ENCODE data around the gene PRRC2C. TPM values are rescaled to one million over a fixed set of nuclear protein-coding genes. Genes with fewer than 3 reads are reported as not detected.

The PRRC2C gene
- total RNA-seq, 1 donor from 2014 or later: 152 TPM

DNA sequence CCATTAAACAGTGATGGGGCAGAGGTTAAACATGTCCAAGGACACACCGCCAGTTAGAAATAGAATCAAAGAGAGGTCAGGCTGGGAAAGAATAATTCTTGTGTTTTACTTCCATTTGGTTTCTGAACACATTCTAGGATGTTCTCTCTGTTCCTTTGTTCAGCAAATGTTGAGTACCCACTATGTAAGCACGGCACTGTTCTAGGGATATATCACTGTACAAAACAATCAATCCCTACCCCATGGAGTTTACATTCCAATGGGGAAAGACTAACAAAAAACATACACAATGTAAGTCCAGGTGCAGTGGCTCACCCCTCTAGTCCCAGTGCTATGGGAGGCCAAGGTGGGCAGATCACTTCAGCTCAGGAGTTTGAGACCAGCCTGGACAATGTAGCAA is 142.9 kb downstream of the PRRC2C start:
- Mint-ChIP-seq H3K4me1 (ENCODE audit: unreplicated experiment) (no peaks in the 10 kb centered on the region), H3K4me3 (ENCODE audit: unreplicated experiment) (no peak overlapping the region), H3K36me3 (ENCODE audit: unreplicated experiment) (no peaks in the 10 kb centered on the region), H3K27me3 (ENCODE audit: unreplicated experiment) (peaks cover 19% of the 10 kb centered on the region), H3K9me3 (ENCODE audit: unreplicated experiment) (no peaks in the 10 kb centered on the region), H3K27ac (ENCODE audit: unreplicated experiment) (no peak overlapping the region)
- DNase-seq (ENCODE audit: extremely low spot score, unreplicated experiment): no peak
- TF ChIP-seq, protein P1, sequence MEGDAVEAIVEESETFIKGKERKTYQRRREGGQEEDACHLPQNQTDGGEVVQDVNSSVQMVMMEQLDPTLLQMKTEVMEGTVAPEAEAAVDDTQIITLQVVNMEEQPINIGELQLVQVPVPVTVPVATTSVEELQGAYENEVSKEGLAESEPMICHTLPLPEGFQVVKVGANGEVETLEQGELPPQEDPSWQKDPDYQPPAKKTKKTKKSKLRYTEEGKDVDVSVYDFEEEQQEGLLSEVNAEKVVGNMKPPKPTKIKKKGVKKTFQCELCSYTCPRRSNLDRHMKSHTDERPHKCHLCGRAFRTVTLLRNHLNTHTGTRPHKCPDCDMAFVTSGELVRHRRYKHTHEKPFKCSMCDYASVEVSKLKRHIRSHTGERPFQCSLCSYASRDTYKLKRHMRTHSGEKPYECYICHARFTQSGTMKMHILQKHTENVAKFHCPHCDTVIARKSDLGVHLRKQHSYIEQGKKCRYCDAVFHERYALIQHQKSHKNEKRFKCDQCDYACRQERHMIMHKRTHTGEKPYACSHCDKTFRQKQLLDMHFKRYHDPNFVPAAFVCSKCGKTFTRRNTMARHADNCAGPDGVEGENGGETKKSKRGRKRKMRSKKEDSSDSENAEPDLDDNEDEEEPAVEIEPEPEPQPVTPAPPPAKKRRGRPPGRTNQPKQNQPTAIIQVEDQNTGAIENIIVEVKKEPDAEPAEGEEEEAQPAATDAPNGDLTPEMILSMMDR (IDR thresholded peaks at IDR 0.05): no peak

DNA sequence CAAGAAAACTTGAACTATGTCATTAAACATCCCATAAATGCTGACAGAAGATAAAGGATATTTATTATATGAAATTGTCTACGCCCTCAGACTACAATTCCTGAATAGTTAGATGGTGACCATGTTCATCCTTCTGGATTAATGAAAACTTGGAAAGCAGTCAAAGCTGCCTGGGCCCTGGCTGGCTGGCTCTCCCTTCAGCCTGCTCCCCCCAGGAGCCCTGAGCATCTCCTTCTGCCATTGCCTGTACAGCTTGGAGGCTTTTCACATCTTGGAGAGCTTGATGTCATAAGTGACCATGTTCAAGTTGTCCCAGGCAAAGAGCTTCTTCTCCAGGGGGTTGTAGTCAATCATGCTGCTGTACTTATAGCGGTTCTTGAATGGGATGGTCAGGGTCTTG is 150.3 kb downstream of the PRRC2C start:
- DNase-seq (ENCODE audit: extremely low spot score, unreplicated experiment): no peak
- no peaks in the 10 kb centered on the region for H3K36me3 Mint-ChIP-seq (ENCODE audit: unreplicated experiment)
- H3K4me3 Mint-ChIP-seq (ENCODE audit: unreplicated experiment): no peak overlapping the region
- no peaks in the 10 kb centered on the region for H3K9me3 Mint-ChIP-seq (ENCODE audit: unreplicated experiment)
- H3K27ac Mint-ChIP-seq (ENCODE audit: unreplicated experiment): no peak overlapping the region
- H3K27me3 Mint-ChIP-seq (ENCODE audit: unreplicated experiment): peaks cover 10% of the 10 kb centered on the region
- H3K4me1 Mint-ChIP-seq (ENCODE audit: unreplicated experiment): no peaks in the 10 kb centered on the region
- TF ChIP-seq, protein P1 (IDR thresholded peaks at IDR 0.05): no peak

DNA sequence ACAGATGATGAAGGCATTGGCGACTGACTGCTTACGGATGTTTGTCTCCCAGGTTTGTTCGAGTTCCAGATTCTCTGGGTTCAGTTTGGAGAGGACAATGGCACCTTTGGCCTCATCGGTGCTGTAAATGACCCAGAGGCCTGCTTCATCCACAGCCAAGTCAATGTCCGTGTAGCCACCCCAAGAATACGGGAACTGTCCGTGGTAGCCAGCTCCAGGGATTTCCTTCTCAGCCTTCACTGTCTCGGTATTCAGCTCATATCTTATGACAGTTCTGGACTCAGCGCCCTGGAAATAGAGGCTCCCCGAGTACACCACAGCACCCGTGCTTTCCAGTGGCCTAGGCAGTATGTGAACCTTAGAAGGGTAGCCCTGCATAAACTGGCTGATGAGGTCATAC is 150.8 kb downstream of the PRRC2C start:
- H3K4me1 Mint-ChIP-seq (ENCODE audit: unreplicated experiment): no peaks in the 10 kb centered on the region
- no peaks in the 10 kb centered on the region for H3K36me3 Mint-ChIP-seq (ENCODE audit: unreplicated experiment)
- peaks cover 14% of the 10 kb centered on the region for H3K27me3 Mint-ChIP-seq (ENCODE audit: unreplicated experiment)
- TF ChIP-seq, protein P1 (IDR thresholded peaks at IDR 0.05): no peak
- H3K9me3 Mint-ChIP-seq (ENCODE audit: unreplicated experiment): no peaks in the 10 kb centered on the region
- H3K4me3 Mint-ChIP-seq (ENCODE audit: unreplicated experiment): no peak overlapping the region
- no peak for DNase-seq (ENCODE audit: extremely low spot score, unreplicated experiment)
- no peak overlapping the region for H3K27ac Mint-ChIP-seq (ENCODE audit: unreplicated experiment)

DNA sequence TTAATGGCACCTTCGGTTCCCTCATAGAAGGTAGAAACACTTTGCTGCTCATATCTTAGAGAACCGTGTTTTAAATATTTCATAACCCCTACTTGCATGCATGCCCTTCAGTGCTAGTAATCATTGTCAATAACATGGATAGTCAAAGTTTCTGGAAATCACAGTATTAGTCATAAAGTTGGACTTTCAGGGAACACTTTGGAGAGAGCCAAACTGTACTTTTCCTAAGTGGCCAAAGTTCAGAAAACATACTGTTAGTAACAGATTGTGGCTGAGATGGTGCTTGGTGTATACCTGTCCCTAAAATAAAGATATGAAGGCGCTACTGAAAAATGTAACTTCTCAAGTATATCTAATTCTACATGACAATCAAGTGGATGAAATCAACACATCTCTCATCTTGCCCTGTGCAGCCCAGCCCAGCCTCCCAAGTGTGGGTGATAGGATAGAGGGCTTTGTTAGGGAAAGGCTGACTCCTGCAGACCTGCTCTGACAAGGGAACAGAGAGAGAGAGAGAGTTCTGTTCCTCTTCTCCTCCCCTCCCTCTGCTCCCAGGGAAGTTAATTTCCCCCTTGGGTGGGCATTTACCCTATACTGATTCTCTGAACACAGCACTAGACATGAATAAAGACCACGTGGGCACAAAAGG is 152.7 kb downstream of the PRRC2C start:
- TF ChIP-seq, protein P1 (IDR thresholded peaks at IDR 0.05): no peak

DNA sequence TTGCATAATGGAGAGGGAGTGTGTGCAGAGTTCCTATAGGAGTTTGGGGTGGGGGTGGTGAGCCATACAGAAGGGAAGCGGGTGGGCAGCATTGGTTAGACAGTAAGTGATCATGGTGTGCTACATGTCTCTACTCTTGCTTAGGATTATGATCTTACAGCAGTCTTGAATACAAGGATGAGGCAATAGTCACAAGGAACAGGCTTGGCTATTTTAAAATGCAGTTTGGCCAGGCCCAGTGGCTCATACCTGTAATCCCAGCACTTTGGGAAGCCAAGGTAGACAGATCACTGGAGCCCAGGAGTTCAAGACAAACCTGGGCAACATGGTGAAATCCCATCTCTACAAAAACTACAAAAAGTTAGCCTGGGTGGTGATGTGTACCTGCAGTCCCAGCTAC is 154.9 kb downstream of the PRRC2C start:
- H3K27me3 Mint-ChIP-seq (ENCODE audit: unreplicated experiment): peaks cover 17% of the 10 kb centered on the region
- TF ChIP-seq, protein P1 (IDR thresholded peaks at IDR 0.05): no peak
- no peaks in the 10 kb centered on the region for H3K36me3 Mint-ChIP-seq (ENCODE audit: unreplicated experiment)

More for the DNA sequence above, 152.7 kb downstream of the PRRC2C start:
- H3K4me3 Mint-ChIP-seq (ENCODE audit: unreplicated experiment): no peak overlapping the region
- H3K27ac Mint-ChIP-seq (ENCODE audit: unreplicated experiment): no peak overlapping the region
- H3K9me3 Mint-ChIP-seq (ENCODE audit: unreplicated experiment): no peaks in the 10 kb centered on the region
- H3K36me3 Mint-ChIP-seq (ENCODE audit: unreplicated experiment): no peaks in the 10 kb centered on the region
- DNase-seq (ENCODE audit: extremely low spot score, unreplicated experiment): no peak
- no peaks in the 10 kb centered on the region for H3K4me1 Mint-ChIP-seq (ENCODE audit: unreplicated experiment)
- H3K27me3 Mint-ChIP-seq (ENCODE audit: unreplicated experiment): peaks cover 18% of the 10 kb centered on the region

More for the DNA sequence above, 154.9 kb downstream of the PRRC2C start:
- Mint-ChIP-seq H3K4me1 (ENCODE audit: unreplicated experiment) (peaks cover 1% of the 10 kb centered on the region), H3K4me3 (ENCODE audit: unreplicated experiment) (no peak overlapping the region), H3K27ac (ENCODE audit: unreplicated experiment) (no peak overlapping the region), H3K9me3 (ENCODE audit: unreplicated experiment) (no peaks in the 10 kb centered on the region)
- no peak for DNase-seq (ENCODE audit: extremely low spot score, unreplicated experiment)

Data from osteocyte (in vitro differentiated cells).